ENCODE measurements around the gene PRXL2B.

DNA sequence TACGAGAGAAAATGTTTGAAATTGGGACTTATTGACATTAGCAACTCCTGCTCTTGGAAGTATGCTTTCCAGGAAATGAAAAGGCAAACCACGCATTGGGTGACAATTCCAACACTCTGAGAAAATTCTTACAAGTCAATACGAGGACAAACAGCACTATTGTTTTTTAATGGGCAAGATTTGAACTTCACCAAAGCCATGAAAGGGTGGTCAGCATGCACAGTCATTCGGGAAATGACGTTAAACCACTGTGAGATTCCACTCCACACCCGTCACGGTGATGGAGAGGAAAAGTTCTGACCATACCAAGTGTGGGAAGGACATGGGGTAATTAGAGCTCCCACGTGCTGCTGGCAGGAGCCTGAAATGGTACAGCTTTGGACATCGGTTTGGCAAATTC lies 12.2 kb upstream of the PRXL2B start:
- TF ChIP-seq SP1 (IDR thresholded peaks at IDR 0.05) (no peak), BHLHE40 (IDR thresholded peaks at IDR 0.05; ENCODE audit: borderline replicate concordance) (no peak), TARDBP (IDR thresholded peaks at IDR 0.05) (no peak), FOXK2 (IDR thresholded peaks at IDR 0.05) (no peak), ZNF384 (IDR thresholded peaks at IDR 0.05) (no peak), FOXA1 (IDR thresholded peaks at IDR 0.05) (no peak), SUZ12 (IDR thresholded peaks at IDR 0.05) (no peak)

All from HEK293T (cell line).